GM12875 (cell line): ENCODE measurements around the gene TMEM87B.

Source experiments
- H3K4me3 ChIP-seq: one replicate; pipeline ENCODE4 v1.5.1; 2011; ENCODE audit warnings: low read depth, low read length, control low read depth
- CTCF ChIP-seq: IDR thresholded peaks from 2 replicates; pipeline ENCODE4 v1.5.1; 2011; ENCODE audit warnings: low read depth, mild to moderate bottlenecking, control low read depth, inconsistent platforms, low read length, moderate library complexity, borderline replicate concordance; ENCODE audit not compliant: insufficient read depth

Gene TMEM87B

GRCh38 chr2:112024231-112024630 lies 30.8 kb upstream of the TMEM87B start:
- no peak for TF ChIP-seq CTCF
- no peak overlapping the region for H3K4me3 ChIP-seq

GRCh38 chr2:112024896-112025491 lies 30.1 kb upstream of the TMEM87B start:
- no peak for TF ChIP-seq CTCF

GRCh38 chr2:112026509-112026908 lies 28.6 kb upstream of the TMEM87B start:
- H3K4me3 ChIP-seq: no peak overlapping the region
- no peak for TF ChIP-seq CTCF

More at GRCh38 chr2:112024896-112025491, 30.1 kb upstream of the TMEM87B start:
- no peak overlapping the region for H3K4me3 ChIP-seq

- TF ChIP-seq CTCF: no peak
Observed at GRCh38 chr2:112027767-112028166, 27.3 kb upstream of the TMEM87B start.

GRCh38 chr2:112029164-112029563 lies 25.9 kb upstream of the TMEM87B start:
- H3K4me3 ChIP-seq: no peak overlapping the region
- no peak for TF ChIP-seq CTCF

More at GRCh38 chr2:112027767-112028166, 27.3 kb upstream of the TMEM87B start:
- no peak overlapping the region for H3K4me3 ChIP-seq

- H3K4me3 ChIP-seq: no peak overlapping the region
- TF ChIP-seq CTCF: no peak
Observed at GRCh38 chr2:112031473-112032223, 23.4 kb upstream of the TMEM87B start.

- no peak for TF ChIP-seq CTCF
- H3K4me3 ChIP-seq: no peak overlapping the region
Observed at GRCh38 chr2:112032224-112032586, 22.9 kb upstream of the TMEM87B start.
